ENCODE measurements around the gene TXNDC8.

The TXNDC8 gene

GRCh38 chr9:110282018-110282738, 55.5 kb downstream of the TXNDC8 start:
- no peak for TF ChIP-seq CTCF (IDR thresholded peaks at IDR 0.05; ENCODE audit: insufficient read depth, low read length, missing control alignments)
- ChIA-PET POLR2A (no interaction called here), CTCF (interaction anchor here (1.4 kb wide), 1 partner anchor 66 kb away, joined by 3 read pairs; no protein-coding TSS in a partner anchor)
- DNase-seq (ENCODE audit: low read depth, low spot score) = no peak
- no peak overlapping the region for H3K4me3 ChIP-seq (ENCODE audit: low read depth, low read length)

GRCh38 chr9:110278080-110278707, 59.5 kb downstream of the TXNDC8 start:
- no peak for TF ChIP-seq CTCF (IDR thresholded peaks at IDR 0.05; ENCODE audit: insufficient read depth, low read length, missing control alignments)
- DNase-seq (ENCODE audit: low read depth, low spot score) = no peak
- H3K4me3 ChIP-seq (ENCODE audit: low read depth, low read length) = no peak overlapping the region
- ChIA-PET CTCF (no interaction called here), POLR2A (no interaction called here)

GRCh38 chr9:110276781-110277180, 60.9 kb downstream of the TXNDC8 start:
- no peak for DNase-seq (ENCODE audit: low read depth, low spot score)
- CTCF ChIA-PET = no interaction called here
- POLR2A ChIA-PET = no interaction called here

GRCh38 chr9:110270211-110270995, 67.3 kb downstream of the TXNDC8 start:
- ChIA-PET POLR2A (no interaction called here), CTCF (no interaction called here)
- no peak overlapping the region for H3K4me3 ChIP-seq (ENCODE audit: low read depth, low read length)
- TF ChIP-seq CTCF (IDR thresholded peaks at IDR 0.05; ENCODE audit: insufficient read depth, low read length, missing control alignments) = no peak
- DNase-seq (ENCODE audit: low read depth, low spot score) = no peak

More at GRCh38 chr9:110276781-110277180, 60.9 kb downstream of the TXNDC8 start:
- H3K4me3 ChIP-seq (ENCODE audit: low read depth, low read length) = no peak overlapping the region
- TF ChIP-seq CTCF (IDR thresholded peaks at IDR 0.05; ENCODE audit: insufficient read depth, low read length, missing control alignments) = no peak

- no peak overlapping the region for H3K4me3 ChIP-seq (ENCODE audit: low read depth, low read length)
- POLR2A ChIA-PET = no interaction called here
- DNase-seq (ENCODE audit: low read depth, low spot score) = no peak
- TF ChIP-seq CTCF (IDR thresholded peaks at IDR 0.05; ENCODE audit: insufficient read depth, low read length, missing control alignments) = no peak
- CTCF ChIA-PET = no interaction called here
Observed at GRCh38 chr9:110266795-110267194, 70.9 kb downstream of the TXNDC8 start.

- no peak for DNase-seq (ENCODE audit: low read depth, low spot score)
- ChIA-PET CTCF (interaction anchor here (1.6 kb wide), 1 partner anchor 8 kb away, joined by 5 read pairs; no protein-coding TSS in a partner anchor), POLR2A (no interaction called here)
- H3K4me3 ChIP-seq (ENCODE audit: low read depth, low read length) = no peak overlapping the region
- TF ChIP-seq CTCF (IDR thresholded peaks at IDR 0.05; ENCODE audit: insufficient read depth, low read length, missing control alignments) = no peak
Observed at GRCh38 chr9:110261632-110262031, 76.0 kb downstream of the TXNDC8 start.

Measured in AG04449 (cell line).